ENCODE data around the gene CBLC. TPM values are rescaled to one million over a fixed set of nuclear protein-coding genes. Genes with fewer than 3 reads are reported as not detected.

The CBLC gene
- polyA plus RNA-seq, 1 experiment: not detected

GRCh38 chr19:44847144-44848035 is 69.7 kb downstream of the CBLC start:
- H3K4me3 ChIP-seq (ENCODE audit: low read depth, low read length): peak overlapping the region; percentile 69
- peaks cover 3% of the 10 kb centered on the region for H3K36me3 ChIP-seq (ENCODE audit: control insufficient read depth, insufficient read depth, low read length)
- CTCF ChIA-PET: interaction anchor here (1.4 to 4.2 kb wide), 5 partner anchors 63 to 276 kb away, joined by 5 to 21 read pairs (median 13); no protein-coding TSS in a partner anchor
- DNase-seq (ENCODE audit: low read depth): no peak
- H3K27me3 ChIP-seq (ENCODE audit: control insufficient read depth, insufficient read depth, low read length): no peaks in the 10 kb centered on the region
- POLR2A ChIA-PET: no interaction called here
- no peak for TF ChIP-seq CTCF (IDR thresholded peaks at IDR 0.05; ENCODE audit: insufficient read depth, low read depth, low read length)

DNA sequence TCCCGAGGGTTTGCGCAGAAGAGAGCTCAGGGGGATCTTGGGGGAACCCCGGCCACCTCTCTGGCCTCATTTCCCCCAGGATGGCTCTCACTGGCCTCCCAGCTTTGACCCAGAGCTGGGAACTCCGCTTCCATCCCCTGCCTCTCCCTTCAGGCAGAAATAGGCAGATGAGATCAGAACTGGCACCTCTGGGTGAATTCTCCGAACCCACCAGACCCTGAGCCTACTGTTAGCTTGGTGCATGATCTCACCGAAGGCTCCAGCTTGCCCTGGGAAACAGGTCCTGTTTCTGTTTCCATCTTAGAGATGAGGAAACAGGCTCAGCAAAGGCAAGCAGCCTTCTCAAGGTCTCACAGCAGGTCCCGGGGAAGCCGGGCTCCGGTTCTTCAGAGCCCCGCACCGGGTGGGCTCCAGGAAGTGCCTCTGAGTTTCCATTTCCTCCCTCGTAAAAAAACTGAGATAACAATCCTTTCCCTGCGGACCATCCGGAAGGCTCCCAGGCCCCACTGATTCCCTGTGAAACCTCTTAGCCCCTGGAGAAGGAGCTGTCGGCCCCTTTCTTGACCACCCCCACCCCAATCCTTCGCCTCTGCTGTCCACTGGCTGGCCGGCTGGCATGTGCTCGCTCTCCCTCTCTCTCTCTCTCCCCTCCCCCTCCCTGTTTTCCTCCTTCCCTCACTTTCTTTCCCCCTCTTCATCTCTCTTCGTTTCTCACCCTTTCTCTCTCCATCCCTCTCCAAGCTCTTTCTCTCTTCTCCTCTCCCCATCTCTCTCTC is 70.5 kb downstream of the CBLC start:
- TF ChIP-seq CTCF (IDR thresholded peaks at IDR 0.05; ENCODE audit: insufficient read depth, low read depth, low read length): no peak
- CTCF ChIA-PET: interaction anchor here (0.9 to 4.2 kb wide), 5 partner anchors 18 to 159 kb away, joined by 3 to 21 read pairs (median 13); no protein-coding TSS in a partner anchor
- POLR2A ChIA-PET: no interaction called here

GRCh38 chr19:44848812-44849447 is 71.2 kb downstream of the CBLC start:
- ChIA-PET POLR2A (no interaction called here), CTCF (interaction anchor here (0.6 to 4.2 kb wide), 6 partner anchors 18 to 192 kb away, joined by 3 to 21 read pairs (median 8); no protein-coding TSS in a partner anchor)
- Histone ChIP-seq H3K4me3 (ENCODE audit: low read depth, low read length) (peak overlapping the region; percentile 69), H3K27me3 (ENCODE audit: control insufficient read depth, insufficient read depth, low read length) (no peaks in the 10 kb centered on the region), H3K36me3 (ENCODE audit: control insufficient read depth, insufficient read depth, low read length) (peaks cover 6% of the 10 kb centered on the region)
- DNase-seq (ENCODE audit: low read depth): no peak
- TF ChIP-seq CTCF (IDR thresholded peaks at IDR 0.05; ENCODE audit: insufficient read depth, low read depth, low read length): no peak

More for the DNA sequence above, 70.5 kb downstream of the CBLC start:
- Histone ChIP-seq H3K36me3 (ENCODE audit: control insufficient read depth, insufficient read depth, low read length) (peaks cover 3% of the 10 kb centered on the region), H3K27me3 (ENCODE audit: control insufficient read depth, insufficient read depth, low read length) (no peaks in the 10 kb centered on the region), H3K4me3 (ENCODE audit: low read depth, low read length) (peak overlapping the region; percentile 69)
- DNase-seq (ENCODE audit: low read depth): no peak

Small RNA genes within 50 kb of the gene (small RNA-seq; reads per million reads assigned to genes)
- gene RF00156 (ENCODE audit: insufficient read length, low read depth, low replicate concordance): not detected

Other genes starting within 250 kb of the CBLC start
- not detected in 2 replicates for gene CEACAM20, start 248.2 kb upstream of the CBLC start, polyA plus RNA-seq (2011; rRNA removed)
- 0.21 and 0.51 TPM in 2 replicates for gene IGSF23, start 164.3 kb upstream of the CBLC start, polyA plus RNA-seq (2011; rRNA removed)
- 84.4 and 129 TPM in 2 replicates for gene PVR, start 134.0 kb upstream of the CBLC start, polyA plus RNA-seq (2011; rRNA removed)
- 6.1 and 8.9 TPM in 2 replicates for gene CEACAM19, start 106.4 kb upstream of the CBLC start, polyA plus RNA-seq (2011; rRNA removed)
- gene CEACAM16, start 78.7 kb upstream of the CBLC start, polyA plus RNA-seq (2011; rRNA removed): not detected in 2 replicates
- gene BCL3, start 29.2 kb upstream of the CBLC start, polyA plus RNA-seq (2011; rRNA removed): 5.0 and 9.1 TPM in 2 replicates
- gene BCAM, start 31.2 kb downstream of the CBLC start, polyA plus RNA-seq (2011; rRNA removed): 4.7 and 8.9 TPM in 2 replicates
- 80.6 and 107 TPM in 2 replicates for gene NECTIN2, start 68.4 kb downstream of the CBLC start, polyA plus RNA-seq (2011; rRNA removed)
- 27.7 and 46.8 TPM in 2 replicates for gene TOMM40, start 113.4 kb downstream of the CBLC start, polyA plus RNA-seq (2011; rRNA removed)
- gene APOE, start 127.9 kb downstream of the CBLC start, polyA plus RNA-seq (2011; rRNA removed): 2.8 and 3.6 TPM in 2 replicates
- gene APOC1, start 136.7 kb downstream of the CBLC start, polyA plus RNA-seq (2011; rRNA removed): 3.8 and 4.9 TPM in 2 replicates
- gene APOC4, start 164.3 kb downstream of the CBLC start, polyA plus RNA-seq (2011; rRNA removed): not detected in 2 replicates
- gene APOC2, start 168.2 kb downstream of the CBLC start, polyA plus RNA-seq (2011; rRNA removed): not detected in 2 replicates
- gene CLPTM1, start 177.5 kb downstream of the CBLC start, polyA plus RNA-seq (2011; rRNA removed): 65.2 and 127 TPM in 2 replicates
- 6.7 and 11.6 TPM in 2 replicates for gene RELB, start 223.6 kb downstream of the CBLC start, polyA plus RNA-seq (2011; rRNA removed)